Loucy (cell line): ENCODE data around the gene ELN.
"Not testable (repeated sequence)": the region's sequence is repeated elsewhere in the genome, so short reads cannot be mapped to it uniquely, and the experiment has no call there.

Source experiments
- H2AFZ ChIP-seq: fragments of 200-600 bp; sonication (generic); 2 replicates; pipeline ENCODE4 v1.6.0; 2016; ENCODE audit warnings: antibody characterized with exemption, mild to moderate bottlenecking, low read length, moderate library complexity
- H3F3A ChIP-seq: fragments of 200-600 bp; 2 replicates; pipeline ENCODE4 v1.6.0; 2016; ENCODE audit warnings: antibody characterized with exemption, low read depth, mild to moderate bottlenecking
- H3K27me3 ChIP-seq: fragments of 200-600 bp; sonication (generic); 2 replicates; pipeline ENCODE4 v1.6.1; 2014; ENCODE audit warnings: low read length, mild to moderate bottlenecking; ENCODE audit not compliant: insufficient read depth, poor library complexity, severe bottlenecking
- H3K36me3 ChIP-seq: fragments of 200-600 bp; sonication (generic); 2 replicates; pipeline ENCODE4 v1.6.1; 2016; ENCODE audit warnings: low read length; ENCODE audit not compliant: insufficient read depth
- H3K4me1 ChIP-seq: fragments of 200-600 bp; sonication (generic); 2 replicates; pipeline ENCODE4 v1.5.1; 2014; ENCODE audit warnings: low read length, mild to moderate bottlenecking; ENCODE audit not compliant: insufficient read depth, poor library complexity, severe bottlenecking
- H3K4me2 ChIP-seq: fragments of 200-600 bp; sonication (generic); 2 replicates; pipeline ENCODE4 v1.6.0; 2014; ENCODE audit warnings: antibody characterized with exemption, low read length, low read depth, mild to moderate bottlenecking; ENCODE audit not compliant: poor library complexity, severe bottlenecking
- H3K4me3 ChIP-seq: fragments of 200-600 bp; sonication (generic); 2 replicates; pipeline ENCODE4 v1.5.1; 2014; ENCODE audit warnings: low read length, mild to moderate bottlenecking, mixed read lengths; ENCODE audit not compliant: poor library complexity, severe bottlenecking
- H3K79me2 ChIP-seq: fragments of 200-600 bp; sonication (generic); 2 replicates; pipeline ENCODE4 v1.6.1; 2014; ENCODE audit warnings: low read length; ENCODE audit not compliant: insufficient read depth
- H3K9ac ChIP-seq: fragments of 200-600 bp; sonication (generic); 2 replicates; pipeline ENCODE4 v1.6.0; 2014; ENCODE audit warnings: mild to moderate bottlenecking, low read depth, low read length, moderate library complexity; ENCODE audit not compliant: poor library complexity, severe bottlenecking
- H3K9me2 ChIP-seq: fragments of 200-600 bp; sonication (generic); replicated peaks from 2 replicates; pipeline ENCODE4 v1.6.1; 2016; ENCODE audit warnings: low read depth, low read length, mixed read lengths
- H3K9me3 ChIP-seq: fragments of 200-600 bp; sonication (generic); 2 replicates; pipeline ENCODE4 v1.6.1; 2014; ENCODE audit warnings: mild to moderate bottlenecking, antibody characterized with exemption, low read length, low read depth; ENCODE audit not compliant: insufficient read depth
- H4K20me1 ChIP-seq: fragments of 200-600 bp; sonication (generic); 2 replicates; pipeline ENCODE4 v1.6.0; 2014; ENCODE audit warnings: antibody characterized with exemption, low read length, mild to moderate bottlenecking; ENCODE audit not compliant: insufficient read depth, poor library complexity, severe bottlenecking
- EZH2phosphoT487 ChIP-seq: fragments of 200-600 bp; IDR thresholded peaks from 2 replicates; pipeline ENCODE4 v1.6.1; 2018; ENCODE audit warnings: antibody characterized with exemption, mild to moderate bottlenecking, moderate library complexity, borderline replicate concordance
- TF ChIP-seq, protein P1 (sequence below): fragments of 200-600 bp; sonication (generic); conservative IDR thresholded peaks from 2 replicates; pipeline ENCODE4 v1.5.1; 2014; ENCODE audit warnings: mild to moderate bottlenecking, antibody characterized with exemption, low read length

ELN gene

GRCh38 chr7:74009719-74010118 is 18.3 kb upstream of the ELN start:
- H3K9me3 ChIP-seq: no peaks in the 10 kb centered on the region
- H3K4me2 ChIP-seq: no peak overlapping the region
- H3K27me3 ChIP-seq: no peaks in the 10 kb centered on the region
- H3K9me2 ChIP-seq: no peaks in the 10 kb centered on the region
- H4K20me1 ChIP-seq: no peaks in the 10 kb centered on the region
- H3K36me3 ChIP-seq: no peaks in the 10 kb centered on the region
- TF ChIP-seq, protein P1, sequence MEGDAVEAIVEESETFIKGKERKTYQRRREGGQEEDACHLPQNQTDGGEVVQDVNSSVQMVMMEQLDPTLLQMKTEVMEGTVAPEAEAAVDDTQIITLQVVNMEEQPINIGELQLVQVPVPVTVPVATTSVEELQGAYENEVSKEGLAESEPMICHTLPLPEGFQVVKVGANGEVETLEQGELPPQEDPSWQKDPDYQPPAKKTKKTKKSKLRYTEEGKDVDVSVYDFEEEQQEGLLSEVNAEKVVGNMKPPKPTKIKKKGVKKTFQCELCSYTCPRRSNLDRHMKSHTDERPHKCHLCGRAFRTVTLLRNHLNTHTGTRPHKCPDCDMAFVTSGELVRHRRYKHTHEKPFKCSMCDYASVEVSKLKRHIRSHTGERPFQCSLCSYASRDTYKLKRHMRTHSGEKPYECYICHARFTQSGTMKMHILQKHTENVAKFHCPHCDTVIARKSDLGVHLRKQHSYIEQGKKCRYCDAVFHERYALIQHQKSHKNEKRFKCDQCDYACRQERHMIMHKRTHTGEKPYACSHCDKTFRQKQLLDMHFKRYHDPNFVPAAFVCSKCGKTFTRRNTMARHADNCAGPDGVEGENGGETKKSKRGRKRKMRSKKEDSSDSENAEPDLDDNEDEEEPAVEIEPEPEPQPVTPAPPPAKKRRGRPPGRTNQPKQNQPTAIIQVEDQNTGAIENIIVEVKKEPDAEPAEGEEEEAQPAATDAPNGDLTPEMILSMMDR: no peak
- no peak for TF ChIP-seq EZH2phosphoT487
- H3K9ac ChIP-seq: no peak overlapping the region
- H3K79me2 ChIP-seq: no peaks in the 10 kb centered on the region
- no peaks in the 10 kb centered on the region for H3F3A ChIP-seq
- H2AFZ ChIP-seq: no peak overlapping the region
- H3K4me1 ChIP-seq: no peaks in the 10 kb centered on the region
- H3K4me3 ChIP-seq: no peak overlapping the region

DNA sequence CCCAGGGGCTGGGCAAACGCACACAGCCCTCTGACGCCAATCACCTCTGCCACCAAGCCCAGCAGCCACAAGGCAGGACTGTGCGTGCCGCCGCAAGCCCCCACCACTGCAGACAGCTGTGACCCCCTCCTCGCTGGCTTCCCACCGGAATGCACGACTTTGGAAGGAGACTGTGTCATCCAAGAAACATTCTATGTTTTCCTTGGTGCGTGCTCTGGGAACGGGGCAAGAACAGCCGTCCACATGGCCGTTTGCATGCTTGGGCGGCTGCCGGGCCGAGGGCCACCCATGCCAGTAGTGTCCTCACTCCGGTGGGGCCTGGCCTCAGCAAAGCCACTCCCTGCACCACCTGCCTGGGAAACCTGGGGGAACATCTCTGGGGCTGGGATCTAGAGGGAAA is 17.6 kb upstream of the ELN start:
- Histone ChIP-seq H2AFZ (no peak overlapping the region), H3K9me3 (no peaks in the 10 kb centered on the region), H3K9me2 (no peaks in the 10 kb centered on the region), H3K4me3 (no peak overlapping the region), H3K4me2 (no peak overlapping the region), H3K27me3 (no peaks in the 10 kb centered on the region), H3K4me1 (no peaks in the 10 kb centered on the region), H3K36me3 (no peaks in the 10 kb centered on the region), H3K79me2 (no peaks in the 10 kb centered on the region), H3F3A (no peaks in the 10 kb centered on the region), H4K20me1 (no peaks in the 10 kb centered on the region), H3K9ac (no peak overlapping the region)
- TF ChIP-seq, protein P1: no peak
- no peak for TF ChIP-seq EZH2phosphoT487

GRCh38 chr7:74011421-74011820 is 16.6 kb upstream of the ELN start:
- H3K9me3 ChIP-seq, H2AFZ ChIP-seq, H3K4me2 ChIP-seq, H3K4me3 ChIP-seq, H3K4me1 ChIP-seq, H3F3A ChIP-seq, H3K27me3 ChIP-seq, H4K20me1 ChIP-seq, H3K79me2 ChIP-seq, H3K9me2 ChIP-seq, H3K9ac ChIP-seq, H3K36me3 ChIP-seq: not testable (repeated sequence)

DNA sequence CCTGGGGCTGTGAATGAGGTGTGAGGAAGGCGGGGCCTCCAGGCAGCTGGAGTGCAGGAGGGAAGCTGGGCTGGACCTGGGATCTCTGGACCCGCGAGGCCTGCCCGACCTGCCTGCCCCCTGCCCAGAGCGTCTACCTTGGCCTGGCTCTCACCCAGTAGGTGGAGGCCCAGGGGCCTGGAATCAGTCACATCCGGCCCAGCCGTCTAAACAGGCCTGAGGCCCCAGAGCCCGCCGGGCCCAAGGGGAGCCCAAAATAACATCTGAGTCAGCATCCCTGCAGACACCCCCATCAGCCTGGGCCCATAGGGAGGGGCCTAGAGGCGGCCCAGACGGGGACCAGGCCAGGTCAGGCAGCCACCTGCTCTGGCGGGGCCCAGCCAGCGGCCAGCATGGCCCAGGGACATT is 15.1 kb upstream of the ELN start:
- Histone ChIP-seq H3K27me3 (no peaks in the 10 kb centered on the region), H3K4me3 (no peak overlapping the region), H3K9me2 (no peaks in the 10 kb centered on the region), H3K4me1 (no peaks in the 10 kb centered on the region), H2AFZ (no peak overlapping the region), H4K20me1 (no peaks in the 10 kb centered on the region), H3K36me3 (no peaks in the 10 kb centered on the region), H3F3A (no peaks in the 10 kb centered on the region), H3K9ac (no peak overlapping the region), H3K4me2 (no peak overlapping the region), H3K9me3 (no peaks in the 10 kb centered on the region), H3K79me2 (no peaks in the 10 kb centered on the region)
- TF ChIP-seq EZH2phosphoT487: no peak
- TF ChIP-seq, protein P1: no peak
